HG03159 (cell line): ENCODE results near the gene SH3BP1.
"Not testable (repeated sequence)": the region's sequence is repeated elsewhere in the genome, so short reads cannot be mapped to it uniquely, and the experiment has no call there.

ENCODE experiments used
- ATAC-seq: cut with Tn5 transposase; IDR thresholded peaks from one replicate; pipeline ENCODE4 v1.9.1; 2021; ENCODE audit warnings: mild to moderate bottlenecking, moderate library complexity; ENCODE audit not compliant: unreplicated experiment

The SH3BP1 gene

GRCh38 chr22:37639070-37639760 is at the start of gene SH3BP1:
Gene SH3BP1, plus strand, starts transcription at chr22:37639669. Its CDS starts 119 bp downstream, at chr22:37639788.
- no peak for ATAC-seq

GRCh38 chr22:37591081-37591480 is 48.4 kb upstream of the SH3BP1 start:
- ATAC-seq, result not testable (repeated sequence)

GRCh38 chr22:37591823-37592404 is 47.6 kb upstream of the SH3BP1 start:
- no peak for ATAC-seq

- ATAC-seq, result no peak
Observed at GRCh38 chr22:37594237-37594636, 45.2 kb upstream of the SH3BP1 start.

- ATAC-seq, result no peak
Observed at GRCh38 chr22:37599153-37599552, 40.3 kb upstream of the SH3BP1 start.

- no peak for ATAC-seq
Observed at GRCh38 chr22:37601203-37601539, 38.3 kb upstream of the SH3BP1 start.

- ATAC-seq, result no peak
Observed at GRCh38 chr22:37601540-37602442, 37.7 kb upstream of the SH3BP1 start.

GRCh38 chr22:37602546-37603277 is 36.8 kb upstream of the SH3BP1 start:
- ATAC-seq, result not testable (repeated sequence)

GRCh38 chr22:37604074-37604473 is 35.4 kb upstream of the SH3BP1 start:
- no peak for ATAC-seq

- ATAC-seq, result no peak
Observed at GRCh38 chr22:37604875-37605274, 34.6 kb upstream of the SH3BP1 start.

GRCh38 chr22:37607010-37607934 is 32.2 kb upstream of the SH3BP1 start:
- ATAC-seq, result no peak

GRCh38 chr22:37607935-37608476 is 31.5 kb upstream of the SH3BP1 start:
- no peak for ATAC-seq

GRCh38 chr22:37608477-37609239 is 30.8 kb upstream of the SH3BP1 start, which contains the start of gene GGA1:
Gene GGA1, plus strand, starts transcription at chr22:37608834. Its CDS starts 27 bp downstream, at chr22:37608861.
- peak; percentile 64 for ATAC-seq

GRCh38 chr22:37609240-37610152 is 30.0 kb upstream of the SH3BP1 start:
- ATAC-seq, result no peak

- not testable (repeated sequence) for ATAC-seq
Observed at GRCh38 chr22:37610153-37610475, 29.4 kb upstream of the SH3BP1 start.

GRCh38 chr22:37610480-37611129 is 28.9 kb upstream of the SH3BP1 start:
- no peak for ATAC-seq

GRCh38 chr22:37611207-37611606 is 28.3 kb upstream of the SH3BP1 start:
- ATAC-seq, result no peak
